ENCODE results near the gene SOCS3.
"Not testable (repeated sequence)": the region's sequence is repeated elsewhere in the genome, so short reads cannot be mapped to it uniquely, and the experiment has no call there.

The SOCS3 gene

GRCh38 chr17:78347453-78347852 is 12.4 kb downstream of the SOCS3 start:
- no peak for DNase-seq

DNA sequence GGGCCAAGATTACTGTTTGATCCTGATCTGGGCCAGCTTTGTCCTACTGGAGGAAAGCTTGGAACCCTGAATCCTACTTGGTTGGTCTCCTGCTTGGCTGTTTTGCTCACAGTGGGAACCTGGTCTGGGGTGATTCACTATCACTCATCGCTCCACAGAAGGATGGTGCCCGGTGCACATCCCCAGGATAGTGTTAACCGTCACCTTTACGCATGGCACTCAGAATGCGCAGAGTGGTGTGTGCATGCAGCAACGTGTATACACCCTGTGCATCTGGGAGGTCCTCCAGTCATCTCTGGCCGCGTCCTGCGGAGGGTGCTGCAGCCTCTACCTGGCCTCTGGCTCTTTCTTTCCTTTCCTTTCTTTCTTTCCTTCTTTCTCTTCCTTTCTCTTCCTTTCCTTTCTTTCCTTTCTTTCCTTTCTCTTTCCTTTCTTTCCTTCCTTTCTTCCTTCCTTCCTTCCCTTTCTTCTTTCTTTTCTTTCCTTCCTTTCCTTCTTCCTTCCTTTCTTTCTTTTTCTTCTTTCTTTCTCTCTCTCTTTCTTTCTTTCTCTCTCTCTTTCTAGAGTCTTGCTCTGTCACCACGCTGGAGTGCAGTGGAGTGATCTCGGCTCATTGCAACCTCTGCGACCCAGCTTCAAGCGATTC is 13.1 kb downstream of the SOCS3 start:
- no peak for DNase-seq

DNA sequence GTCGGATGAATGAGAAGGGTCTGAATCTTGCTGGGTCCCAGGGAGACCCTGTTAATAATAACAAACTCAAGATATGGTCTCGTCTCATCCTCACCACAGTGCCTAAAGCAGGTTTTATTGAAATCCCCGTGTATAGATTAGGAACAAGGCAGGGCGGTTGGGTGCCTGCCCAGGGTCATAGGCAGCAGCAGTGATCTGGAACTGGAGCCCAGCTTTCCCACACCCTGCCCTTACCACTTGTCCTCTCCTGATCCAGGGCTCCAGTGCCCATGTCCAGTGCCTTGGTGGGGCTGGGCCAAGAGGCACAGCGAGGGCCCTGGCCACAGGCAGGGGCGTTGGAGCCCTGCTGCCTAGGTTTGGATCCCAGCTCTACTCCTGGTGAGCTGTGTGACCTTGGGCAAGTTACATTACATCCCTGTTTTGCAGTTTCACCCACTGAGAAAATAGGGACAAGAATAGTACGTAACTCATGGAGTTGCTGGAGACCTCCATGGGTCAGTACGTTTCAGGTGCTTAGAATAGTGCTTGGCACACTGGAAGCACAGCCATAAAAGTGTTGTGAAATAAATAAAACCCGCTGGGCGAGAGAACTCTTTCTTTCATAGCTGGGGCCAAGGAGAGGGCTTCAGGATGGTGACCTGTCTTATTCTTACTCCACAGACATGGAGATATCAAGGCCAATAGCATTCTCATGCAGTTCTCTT is 13.9 kb downstream of the SOCS3 start:
- DNase-seq = no peak

DNA sequence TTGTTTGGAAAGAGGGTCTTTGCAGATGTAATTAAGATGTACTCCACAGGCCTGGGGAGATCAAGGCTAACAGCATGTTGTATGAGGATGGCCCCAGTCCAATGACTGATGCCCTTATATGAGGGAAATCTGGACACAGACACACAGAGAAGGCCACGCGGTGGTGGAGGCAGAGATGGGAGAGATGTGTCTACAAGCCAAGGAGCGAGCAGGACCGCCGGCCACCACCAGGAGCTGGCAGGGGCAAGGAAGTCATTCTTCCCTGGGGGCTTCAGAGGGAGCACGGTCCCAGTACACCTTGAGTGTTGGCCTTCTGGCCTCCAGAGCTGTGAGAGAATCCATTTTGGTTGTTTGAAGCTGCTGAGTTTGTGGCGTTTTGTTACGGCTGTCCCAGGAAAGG is 14.7 kb downstream of the SOCS3 start:
- DNase-seq = no peak

DNA sequence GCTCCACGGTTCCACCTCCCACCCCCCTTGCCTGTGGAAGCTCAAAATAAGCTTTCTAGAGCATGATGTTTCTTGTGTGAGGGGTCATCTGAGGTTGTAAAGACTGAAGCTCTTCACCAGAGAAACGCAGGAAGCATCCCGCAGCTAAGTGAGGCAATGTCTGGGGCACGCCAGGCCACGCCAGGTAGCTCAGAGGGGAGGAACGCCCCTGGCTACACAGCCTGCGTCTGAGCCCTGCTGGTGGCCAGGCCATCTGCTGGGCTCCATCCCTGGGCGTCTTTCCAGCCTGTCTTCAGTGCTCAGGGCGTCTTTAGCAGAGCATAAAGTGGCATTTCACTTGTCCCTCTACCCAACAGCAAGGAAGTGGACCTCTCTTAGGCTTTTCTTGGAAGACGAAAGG is 15.2 kb downstream of the SOCS3 start:
- DNase-seq = no peak

DNA sequence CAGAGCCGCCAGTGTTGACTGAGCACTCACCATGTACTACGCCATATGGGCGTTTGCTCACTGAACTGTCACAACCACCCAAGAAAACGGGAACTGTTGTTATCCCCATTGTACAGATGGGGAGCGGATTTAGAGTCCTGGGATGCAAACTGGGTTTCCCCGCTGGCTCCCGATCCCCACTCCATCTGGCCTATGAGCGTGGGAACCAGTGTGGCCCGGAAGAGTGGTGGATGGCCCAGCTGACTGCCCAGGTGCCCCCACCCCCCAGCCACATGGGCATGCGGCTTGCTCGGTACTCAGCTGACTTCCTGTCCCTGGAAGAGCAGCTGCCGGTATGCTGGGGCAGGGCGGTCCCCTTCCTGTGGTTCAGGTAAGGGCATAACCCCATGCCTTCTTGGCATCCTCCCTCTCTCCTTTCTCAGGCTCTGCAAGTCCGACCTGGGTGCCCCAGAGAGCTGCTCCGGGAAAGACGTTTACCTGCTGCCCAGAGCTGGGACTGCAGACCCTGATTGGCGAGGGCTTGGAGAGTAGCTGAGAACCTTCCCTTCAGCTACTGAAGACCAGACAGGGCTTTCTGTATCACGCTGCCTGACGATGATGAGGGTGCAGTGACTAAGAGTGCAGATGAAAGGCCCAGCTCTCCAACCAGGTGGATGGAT is 16.2 kb downstream of the SOCS3 start:
- peak; percentile 24 for DNase-seq

- DNase-seq = no peak
Observed at GRCh38 chr17:78343187-78343542, 16.7 kb downstream of the SOCS3 start.

DNA sequence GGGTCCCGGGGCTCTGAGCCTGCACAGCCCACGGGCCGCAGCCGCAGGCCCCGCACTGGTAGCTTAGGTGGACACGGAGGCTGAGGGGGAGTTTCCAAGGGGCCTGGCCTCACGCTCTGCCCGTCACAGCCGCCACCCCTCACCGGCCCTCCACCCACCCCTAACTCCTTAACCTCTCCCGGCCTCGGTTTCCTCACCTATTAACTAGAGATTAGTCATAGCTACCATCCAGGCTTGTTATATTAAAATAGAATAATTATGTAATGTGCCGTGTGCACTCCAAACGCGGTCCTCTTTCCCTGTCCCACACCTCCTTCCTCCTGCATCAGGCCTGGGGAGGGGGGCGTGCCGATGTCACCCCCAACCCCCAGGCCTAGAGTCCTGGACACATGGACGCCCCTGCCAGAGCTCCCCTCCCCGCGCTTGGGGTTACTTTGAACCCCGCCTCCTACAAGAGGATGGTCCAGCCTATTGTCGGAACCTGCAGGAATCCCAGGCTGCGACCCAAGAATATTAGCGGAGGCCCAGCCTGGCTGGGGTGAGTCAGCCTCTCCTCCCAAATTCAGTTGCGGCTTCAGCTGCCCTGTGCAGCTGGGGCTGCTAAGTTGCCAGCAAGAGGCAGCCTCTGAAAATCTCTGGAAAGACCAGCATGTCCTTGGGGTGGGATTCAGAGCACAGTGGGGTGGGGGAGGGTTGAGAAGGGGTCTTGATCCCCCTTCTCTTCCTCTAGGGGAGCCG is 17.3 kb downstream of the SOCS3 start:
- DNase-seq = no peak

DNA sequence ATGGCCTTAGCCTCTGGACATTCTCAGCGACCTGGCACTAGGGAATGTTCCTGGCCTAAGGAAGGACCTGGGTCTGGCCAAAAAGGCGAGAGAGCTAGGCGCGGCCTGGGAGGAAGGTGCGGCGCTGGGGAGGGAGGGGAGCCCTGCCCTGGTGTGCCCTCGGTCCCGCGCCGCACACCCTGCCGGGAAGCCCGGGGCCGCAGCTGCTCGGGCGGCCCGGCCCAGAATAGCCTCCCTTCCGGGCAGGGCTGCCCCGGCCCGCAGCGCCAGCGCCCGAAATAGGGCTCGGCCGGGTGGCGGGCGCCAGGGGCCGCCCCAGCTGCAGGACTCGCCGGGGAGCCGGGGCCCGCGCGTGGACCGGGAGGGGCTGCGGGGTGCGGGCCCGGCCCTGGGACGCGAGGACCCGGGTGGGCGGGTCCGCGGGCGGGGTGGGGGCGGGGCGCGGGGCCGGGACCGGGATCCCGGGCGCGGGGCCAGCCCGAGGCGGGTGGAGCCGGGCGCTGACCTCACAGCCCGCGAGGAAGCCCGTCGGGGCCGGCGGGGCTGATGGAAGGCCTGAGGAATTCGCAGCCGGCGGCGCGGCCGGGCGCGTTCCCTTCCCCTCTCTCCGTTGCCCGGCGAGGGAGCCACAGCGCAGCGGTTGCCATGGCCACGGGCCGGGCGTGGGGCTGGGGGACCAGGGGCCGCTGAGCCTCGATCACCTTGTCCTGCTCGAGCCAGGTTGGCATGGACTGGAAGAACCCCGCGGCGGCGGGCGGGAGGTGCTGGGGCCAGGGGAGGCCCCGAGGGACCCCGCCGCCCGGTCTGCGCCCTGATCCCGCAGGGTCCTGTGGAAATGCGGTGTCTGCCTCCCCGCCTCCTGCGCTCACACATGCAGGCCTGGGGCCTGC is 18.1 kb downstream of the SOCS3 start:
- DNase-seq = no peak

- DNase-seq = no peak
Observed at GRCh38 chr17:78340183-78340955, 19.5 kb downstream of the SOCS3 start.

GRCh38 chr17:78338486-78339259 is 21.2 kb downstream of the SOCS3 start:
- DNase-seq = no peak

- no peak for DNase-seq
Observed at GRCh38 chr17:78337244-78338109, 22.4 kb downstream of the SOCS3 start.

GRCh38 chr17:78335209-78335608 is 24.7 kb downstream of the SOCS3 start:
- DNase-seq = no peak

GRCh38 chr17:78332991-78333390 is 26.9 kb downstream of the SOCS3 start:
- no peak for DNase-seq

- DNase-seq = not testable (repeated sequence)
Observed at GRCh38 chr17:78331355-78331754, 28.5 kb downstream of the SOCS3 start.

DNA sequence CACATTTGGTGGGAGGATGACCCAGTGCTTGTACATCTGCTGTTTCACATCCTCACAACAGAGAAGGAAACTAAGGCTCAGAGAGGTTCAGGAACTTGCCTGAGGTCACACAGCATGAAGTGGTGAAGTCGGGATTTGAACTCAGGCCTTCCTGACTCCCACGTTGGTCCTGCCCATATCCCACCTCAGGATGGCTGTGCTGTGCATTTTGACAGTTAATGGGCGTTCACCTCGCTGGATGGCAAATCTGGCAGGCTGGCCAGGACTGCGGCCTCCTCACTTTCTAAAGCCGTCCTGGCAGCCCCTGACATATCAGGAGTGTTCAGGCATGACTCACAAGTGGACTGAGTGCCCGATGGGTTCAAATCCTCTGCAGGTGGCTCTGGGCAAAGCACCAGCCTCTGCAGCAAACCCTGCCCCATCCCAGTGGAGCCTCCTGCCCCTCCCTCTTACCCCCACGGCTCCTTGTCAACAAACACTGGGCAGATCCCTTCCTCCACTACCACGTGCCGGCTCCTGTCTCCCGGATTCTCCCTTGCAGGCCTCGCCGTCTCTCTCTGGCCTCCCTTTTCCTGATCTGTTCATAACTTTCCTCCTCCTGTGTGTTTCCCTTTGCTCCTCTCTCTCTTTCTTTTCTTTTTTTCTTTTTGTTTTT is 29.2 kb downstream of the SOCS3 start:
- DNase-seq = no peak

DNA sequence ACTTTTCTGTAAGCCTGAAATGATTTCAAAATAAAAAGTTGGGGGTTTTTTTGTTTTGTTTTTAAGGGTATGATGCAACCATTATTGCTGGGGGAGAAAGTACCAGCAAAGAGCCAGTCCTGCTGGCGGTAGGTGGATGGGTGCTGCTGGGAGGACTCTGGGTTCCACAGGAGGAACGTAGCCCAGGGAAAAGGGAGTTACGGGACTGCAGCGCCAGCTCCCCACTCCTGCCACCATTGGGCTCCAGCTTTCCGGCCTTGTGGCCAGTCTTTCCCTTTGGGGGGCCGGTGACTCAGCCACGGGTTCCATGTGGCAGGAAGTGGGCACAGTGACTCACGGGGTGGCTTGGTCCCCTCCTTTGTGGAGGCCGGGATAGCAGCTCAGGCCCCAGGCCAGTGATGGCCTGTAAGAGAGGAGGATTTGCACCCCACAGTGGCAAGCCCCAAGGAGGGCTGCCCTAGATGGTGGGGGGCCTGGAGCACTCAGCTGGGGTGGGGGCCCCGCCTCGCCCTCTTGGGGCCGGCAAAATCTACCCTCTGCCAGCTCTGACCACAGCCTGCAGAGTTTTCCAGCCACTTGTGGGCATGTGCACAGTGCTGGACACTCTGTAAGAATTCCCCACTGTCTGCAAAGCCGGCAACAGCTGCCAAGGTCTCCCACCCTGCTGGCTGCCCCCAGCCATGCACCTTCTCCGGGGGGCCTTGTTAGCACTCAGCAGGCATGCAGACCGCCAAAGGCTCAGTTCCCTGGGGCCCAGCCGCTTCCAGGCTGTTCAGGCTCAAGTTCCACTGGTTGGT is 30.4 kb downstream of the SOCS3 start:
- no peak for DNase-seq

DNA sequence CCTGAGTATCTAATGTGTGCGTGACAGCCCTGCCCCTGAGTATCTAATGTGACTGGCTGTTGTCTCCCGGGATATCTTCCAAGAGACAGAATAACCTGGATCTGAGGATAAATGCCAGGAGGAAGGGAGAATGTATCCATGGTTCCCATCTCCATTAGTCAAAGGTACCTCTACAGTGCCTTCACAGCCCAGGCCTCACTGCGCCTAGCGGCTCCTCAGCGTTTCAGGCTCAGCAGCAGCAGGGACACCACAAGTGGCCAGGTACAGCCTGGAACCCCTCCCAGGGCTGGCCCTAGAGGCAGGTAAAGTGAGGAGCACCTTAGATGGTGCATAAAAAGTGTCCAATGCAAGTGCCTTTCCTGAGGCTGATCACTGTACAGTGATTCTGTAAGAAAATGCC is 32.0 kb downstream of the SOCS3 start:
- no peak for DNase-seq
